ENCODE data around the gene SMC1A.
"Not testable (repeated sequence)": the region's sequence is repeated elsewhere in the genome, so short reads cannot be mapped to it uniquely, and the experiment has no call there.

The SMC1A gene

DNA sequence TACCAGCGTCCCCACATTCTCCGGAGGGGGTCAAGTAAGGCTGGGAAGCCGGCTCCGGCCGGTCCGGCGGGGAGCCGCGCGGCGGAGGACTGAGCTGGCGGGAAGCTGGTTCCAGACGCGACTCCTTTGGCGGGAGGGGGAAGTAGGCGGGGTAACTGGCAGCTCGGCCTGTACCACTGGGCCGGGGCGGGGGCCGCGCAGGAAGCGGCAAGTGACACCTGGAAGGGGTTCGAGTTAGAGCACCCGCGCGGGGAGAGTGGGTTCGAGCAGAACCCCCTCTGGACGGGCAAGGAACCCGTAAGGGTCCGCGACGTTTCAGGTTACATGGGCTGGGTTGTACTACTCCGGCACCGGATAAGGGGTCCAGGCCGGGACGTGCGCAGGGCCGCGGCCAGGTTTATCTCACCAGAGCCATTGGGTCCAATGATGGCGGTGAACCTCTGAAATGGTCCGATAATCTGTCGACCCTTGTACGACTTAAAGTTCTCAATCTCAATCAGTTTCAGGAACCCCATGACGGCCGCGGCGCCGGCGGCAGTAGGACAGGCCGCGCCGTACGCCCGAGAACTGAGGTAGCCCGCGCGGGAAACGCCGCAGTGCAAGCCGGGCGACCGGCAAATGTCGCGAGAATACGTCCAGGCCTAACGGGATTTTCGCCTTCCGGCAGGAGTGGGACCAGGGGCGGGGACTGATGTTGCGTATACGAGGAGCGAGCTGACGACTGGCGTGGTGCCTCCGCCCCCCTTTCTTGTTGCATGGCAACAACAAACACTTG lies at the start of gene SMC1A:
Gene SMC1A (minus strand): TSS at position 569 of the 775 bp plus-strand sequence. CDS start 54 bp downstream, at position 515.
- Histone ChIP-seq H3K27me3 (ENCODE audit: control insufficient read depth in 5 of 5, insufficient read depth in 4 of 5, low read length in 5 of 5) (no peaks in the 10 kb centered on the region), H3K4me1 (ENCODE audit: control insufficient read depth in 5 of 5, insufficient read depth in 5 of 5, low read length in 5 of 5) (peaks cover 9 to 23% (median 20%) of the 10 kb centered on the region in 5 donors), H3K9me3 (ENCODE audit: control insufficient read depth in 5 of 5, low read length in 5 of 5) (no peaks in the 10 kb centered on the region), H3K4me3 (ENCODE audit: low read depth in 1 of 5, low read length in 5 of 5) (peak within 1 kb of the TSS; percentile 84 to 92 (median 87)), H3K27ac (ENCODE audit: low read depth, low read length) (peak within 1 kb of the TSS; percentile 90), H3K9ac (ENCODE audit: low read length in 5 of 5) (peak within 1 kb of the TSS; percentile 52 to 95 (median 93)), H3K36me3 (ENCODE audit: control insufficient read depth in 5 of 5, insufficient read depth in 5 of 5, low read length in 5 of 5) (peaks cover 0 to 4% (median 0%) of the 10 kb centered on the region in 5 donors)

DNA sequence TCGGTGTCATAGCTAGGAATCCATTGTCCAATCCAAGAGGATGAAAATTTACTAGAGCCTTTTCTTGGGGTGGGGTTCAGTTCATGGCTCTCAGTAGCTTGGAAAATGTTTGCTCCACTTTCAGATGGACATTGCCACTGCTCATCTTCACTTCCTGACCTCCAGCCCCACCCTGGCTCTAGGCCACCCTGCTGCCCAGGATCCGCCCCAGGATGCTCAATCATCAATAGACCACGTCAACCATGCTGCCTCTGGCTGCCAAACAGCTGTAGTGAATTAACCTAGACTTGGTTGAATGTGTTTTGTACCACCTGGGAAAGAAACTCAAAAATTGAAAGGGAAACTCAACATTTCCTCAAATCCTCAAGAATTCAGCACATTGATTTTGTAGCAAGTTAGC lies 48.9 kb upstream of the SMC1A start:
- Histone ChIP-seq H3K9ac (ENCODE audit: low read length in 5 of 5) (no peak overlapping the region), H3K27ac (ENCODE audit: low read depth, low read length) (no peak overlapping the region)

DNA sequence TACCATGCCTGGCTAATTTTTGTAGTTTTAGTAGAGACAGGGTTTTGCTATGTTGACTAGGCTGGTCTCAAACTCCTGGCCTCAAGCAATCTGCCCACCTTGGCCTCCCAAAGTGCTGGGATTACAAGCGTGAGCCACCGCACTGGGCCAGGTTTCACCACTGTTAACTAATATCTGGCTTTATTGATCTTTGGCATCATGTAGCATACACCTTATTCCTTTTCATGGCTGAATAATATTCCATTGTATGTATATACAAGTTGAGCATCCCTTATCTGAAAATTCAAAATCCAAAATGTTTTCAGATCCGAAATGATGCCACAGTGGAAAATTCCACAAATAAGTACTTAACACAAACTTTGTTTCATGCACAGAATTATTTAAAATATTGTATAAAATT lies 46.2 kb upstream of the SMC1A start:
- H3K27ac ChIP-seq (ENCODE audit: low read depth, low read length); H3K9me3 ChIP-seq (ENCODE audit: control insufficient read depth in 5 of 5, low read length in 5 of 5); H3K4me1 ChIP-seq (ENCODE audit: control insufficient read depth in 5 of 5, insufficient read depth in 5 of 5, low read length in 5 of 5); H3K9ac ChIP-seq (ENCODE audit: low read length in 5 of 5); H3K36me3 ChIP-seq (ENCODE audit: control insufficient read depth in 5 of 5, insufficient read depth in 5 of 5, low read length in 5 of 5); H3K4me3 ChIP-seq (ENCODE audit: low read depth in 1 of 5, low read length in 5 of 5): not testable (repeated sequence)
- peaks cover 3 to 30% (median 15%) of the 10 kb centered on the region in 5 donors for H3K27me3 ChIP-seq (ENCODE audit: control insufficient read depth in 5 of 5, insufficient read depth in 4 of 5, low read length in 5 of 5)

More for the DNA sequence above, 48.9 kb upstream of the SMC1A start:
- Histone ChIP-seq H3K4me1 (ENCODE audit: control insufficient read depth in 5 of 5, insufficient read depth in 5 of 5, low read length in 5 of 5) (no peaks in the 10 kb centered on the region), H3K9me3 (ENCODE audit: control insufficient read depth in 5 of 5, low read length in 5 of 5) (no peaks in the 10 kb centered on the region), H3K36me3 (ENCODE audit: control insufficient read depth in 5 of 5, insufficient read depth in 5 of 5, low read length in 5 of 5) (no peaks in the 10 kb centered on the region), H3K27me3 (ENCODE audit: control insufficient read depth in 5 of 5, insufficient read depth in 4 of 5, low read length in 5 of 5) (peaks cover 3 to 28% (median 18%) of the 10 kb centered on the region in 5 donors), H3K4me3 (ENCODE audit: low read depth in 1 of 5, low read length in 5 of 5) (no peak overlapping the region)

DNA sequence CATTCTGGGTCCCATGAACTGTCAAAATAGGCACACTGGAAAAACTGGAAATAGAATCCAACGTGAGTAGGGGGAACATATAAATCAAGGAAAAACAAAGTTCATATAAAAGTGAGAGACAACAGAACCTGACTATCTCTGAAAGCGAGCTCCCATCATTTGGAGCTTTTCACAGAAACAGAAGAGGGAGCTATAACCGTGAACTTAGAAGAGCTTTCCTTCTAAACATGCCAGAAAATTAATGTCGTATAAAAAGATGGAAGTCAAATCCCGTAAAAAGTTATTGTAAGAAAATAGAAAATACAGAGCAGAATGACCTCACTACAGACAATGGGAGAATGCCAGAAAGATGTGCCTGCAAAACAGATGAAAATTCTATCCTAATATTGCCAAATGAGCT lies 35.6 kb upstream of the SMC1A start:
- peaks cover 0 to 9% (median 4%) of the 10 kb centered on the region in 5 donors for H3K27me3 ChIP-seq (ENCODE audit: control insufficient read depth in 5 of 5, insufficient read depth in 4 of 5, low read length in 5 of 5)
- no peaks in the 10 kb centered on the region for H3K9me3 ChIP-seq (ENCODE audit: control insufficient read depth in 5 of 5, low read length in 5 of 5)
- no peak overlapping the region for H3K4me3 ChIP-seq (ENCODE audit: low read depth in 1 of 5, low read length in 5 of 5)
- no peak overlapping the region for H3K9ac ChIP-seq (ENCODE audit: low read length in 5 of 5)
- H3K4me1 ChIP-seq (ENCODE audit: control insufficient read depth in 5 of 5, insufficient read depth in 5 of 5, low read length in 5 of 5), result no peaks in the 10 kb centered on the region
- H3K36me3 ChIP-seq (ENCODE audit: control insufficient read depth in 5 of 5, insufficient read depth in 5 of 5, low read length in 5 of 5), result no peaks in the 10 kb centered on the region
- no peak overlapping the region for H3K27ac ChIP-seq (ENCODE audit: low read depth, low read length)

DNA sequence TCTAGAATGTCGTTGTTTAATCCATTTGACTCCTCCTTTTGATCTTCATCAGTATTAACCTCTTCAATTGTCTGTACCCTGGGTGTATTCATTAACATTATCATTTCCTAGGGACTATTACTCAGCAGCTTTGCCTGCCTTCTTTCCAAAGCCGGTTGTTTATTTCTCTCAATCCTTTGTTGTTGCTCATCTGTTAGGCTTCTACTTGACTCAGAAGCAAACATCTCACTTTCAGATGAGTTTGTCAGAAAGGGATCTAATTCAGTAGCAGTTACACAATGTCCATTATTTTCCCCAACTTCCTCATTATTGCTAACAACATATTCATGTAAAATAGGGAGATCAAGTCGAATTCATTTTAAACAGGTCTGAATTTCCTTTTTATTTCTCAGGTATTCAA lies 33.8 kb upstream of the SMC1A start:
- Histone ChIP-seq H3K9ac (ENCODE audit: low read length in 5 of 5) (no peak overlapping the region), H3K4me1 (ENCODE audit: control insufficient read depth in 5 of 5, insufficient read depth in 5 of 5, low read length in 5 of 5) (no peaks in the 10 kb centered on the region), H3K9me3 (ENCODE audit: control insufficient read depth in 5 of 5, low read length in 5 of 5) (no peaks in the 10 kb centered on the region), H3K27ac (ENCODE audit: low read depth, low read length) (no peak overlapping the region), H3K36me3 (ENCODE audit: control insufficient read depth in 5 of 5, insufficient read depth in 5 of 5, low read length in 5 of 5) (no peaks in the 10 kb centered on the region), H3K4me3 (ENCODE audit: low read depth in 1 of 5, low read length in 5 of 5) (no peak overlapping the region), H3K27me3 (ENCODE audit: control insufficient read depth in 5 of 5, insufficient read depth in 4 of 5, low read length in 5 of 5) (peaks cover 0 to 9% (median 6%) of the 10 kb centered on the region in 5 donors)

DNA sequence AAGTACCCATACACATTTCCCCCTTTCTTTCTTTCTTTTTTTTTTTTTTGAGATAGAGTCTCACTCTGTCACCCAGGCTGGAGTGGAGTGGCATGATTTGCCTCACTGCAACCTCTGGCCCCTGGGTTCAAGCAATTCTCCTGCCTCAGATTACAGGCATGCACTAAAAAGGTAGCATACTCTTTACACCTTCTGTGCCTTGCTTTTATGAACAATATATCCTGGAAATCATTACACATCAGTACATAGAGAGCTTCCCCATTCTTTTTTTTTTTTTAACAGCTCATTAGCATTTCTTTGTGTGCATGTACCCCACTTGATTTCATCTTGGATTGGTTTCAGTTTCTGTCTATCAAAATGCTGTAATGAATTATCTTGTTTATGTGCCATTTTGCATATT lies 30.4 kb upstream of the SMC1A start:
- Histone ChIP-seq H3K27ac (ENCODE audit: low read depth, low read length) (no peak overlapping the region), H3K36me3 (ENCODE audit: control insufficient read depth in 5 of 5, insufficient read depth in 5 of 5, low read length in 5 of 5) (no peaks in the 10 kb centered on the region), H3K4me3 (ENCODE audit: low read depth in 1 of 5, low read length in 5 of 5) (no peak overlapping the region), H3K4me1 (ENCODE audit: control insufficient read depth in 5 of 5, insufficient read depth in 5 of 5, low read length in 5 of 5) (no peaks in the 10 kb centered on the region), H3K27me3 (ENCODE audit: control insufficient read depth in 5 of 5, insufficient read depth in 4 of 5, low read length in 5 of 5) (peaks cover 4 to 11% (median 9%) of the 10 kb centered on the region in 5 donors), H3K9me3 (ENCODE audit: control insufficient read depth in 5 of 5, low read length in 5 of 5) (no peaks in the 10 kb centered on the region), H3K9ac (ENCODE audit: low read length in 5 of 5) (no peak overlapping the region)

DNA sequence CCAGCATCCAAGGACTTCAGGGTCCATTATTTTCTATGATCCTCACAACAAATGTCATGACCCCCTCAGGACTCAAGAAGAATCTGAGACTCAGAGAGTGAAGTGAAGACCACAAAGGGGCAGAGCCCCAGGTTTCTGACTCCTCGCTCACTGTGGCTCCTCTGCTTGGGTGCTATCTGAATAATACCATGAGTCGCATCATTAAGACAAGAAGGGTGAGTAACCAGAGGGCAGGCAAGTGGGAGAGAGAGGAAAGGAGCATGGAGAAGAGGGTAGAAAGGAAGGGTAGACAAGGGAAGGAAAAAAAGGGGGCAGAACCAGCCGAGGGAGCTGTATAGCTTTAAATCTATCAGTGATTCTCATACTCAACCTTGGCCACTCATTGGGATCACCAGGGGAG lies 27.2 kb upstream of the SMC1A start:
- H3K9me3 ChIP-seq (ENCODE audit: control insufficient read depth in 5 of 5, low read length in 5 of 5), result no peaks in the 10 kb centered on the region
- no peak overlapping the region for H3K27ac ChIP-seq (ENCODE audit: low read depth, low read length)
- no peaks in the 10 kb centered on the region for H3K36me3 ChIP-seq (ENCODE audit: control insufficient read depth in 5 of 5, insufficient read depth in 5 of 5, low read length in 5 of 5)
- H3K27me3 ChIP-seq (ENCODE audit: control insufficient read depth in 5 of 5, insufficient read depth in 4 of 5, low read length in 5 of 5), result peaks cover 0 to 19% (median 8%) of the 10 kb centered on the region in 5 donors
- H3K4me3 ChIP-seq (ENCODE audit: low read depth in 1 of 5, low read length in 5 of 5), result no peak overlapping the region
- no peak overlapping the region for H3K9ac ChIP-seq (ENCODE audit: low read length in 5 of 5)
- H3K4me1 ChIP-seq (ENCODE audit: control insufficient read depth in 5 of 5, insufficient read depth in 5 of 5, low read length in 5 of 5), result no peaks in the 10 kb centered on the region

DNA sequence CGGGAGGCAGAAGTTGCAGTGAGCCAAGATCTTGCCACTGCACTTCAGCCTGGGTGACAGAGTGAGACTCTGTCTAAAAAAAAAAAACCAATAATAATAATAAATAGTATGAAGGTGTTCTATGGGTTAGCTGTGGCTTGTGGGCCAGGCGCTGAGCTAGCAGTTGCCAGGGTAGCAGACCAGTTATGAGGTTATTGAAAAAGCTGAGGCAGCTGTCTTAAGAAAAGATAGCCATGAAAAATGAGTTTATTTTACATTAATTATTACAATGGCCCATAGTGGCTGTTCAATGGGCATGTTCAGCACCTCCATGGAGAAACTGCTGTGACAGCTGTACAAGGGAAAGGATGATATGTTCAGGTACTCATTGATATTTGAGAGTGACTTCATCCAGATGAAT lies 25.0 kb upstream of the SMC1A start:
- no peaks in the 10 kb centered on the region for H3K36me3 ChIP-seq (ENCODE audit: control insufficient read depth in 5 of 5, insufficient read depth in 5 of 5, low read length in 5 of 5)
- no peak overlapping the region for H3K4me3 ChIP-seq (ENCODE audit: low read depth in 1 of 5, low read length in 5 of 5)
- H3K27ac ChIP-seq (ENCODE audit: low read depth, low read length), result no peak overlapping the region
- H3K4me1 ChIP-seq (ENCODE audit: control insufficient read depth in 5 of 5, insufficient read depth in 5 of 5, low read length in 5 of 5), result peaks cover 0 to under 1% (median 0%) of the 10 kb centered on the region in 5 donors
- H3K9me3 ChIP-seq (ENCODE audit: control insufficient read depth in 5 of 5, low read length in 5 of 5), result no peaks in the 10 kb centered on the region
- H3K27me3 ChIP-seq (ENCODE audit: control insufficient read depth in 5 of 5, insufficient read depth in 4 of 5, low read length in 5 of 5), result peaks cover under 1 to 14% (median 10%) of the 10 kb centered on the region in 5 donors
- no peak overlapping the region for H3K9ac ChIP-seq (ENCODE audit: low read length in 5 of 5)

DNA sequence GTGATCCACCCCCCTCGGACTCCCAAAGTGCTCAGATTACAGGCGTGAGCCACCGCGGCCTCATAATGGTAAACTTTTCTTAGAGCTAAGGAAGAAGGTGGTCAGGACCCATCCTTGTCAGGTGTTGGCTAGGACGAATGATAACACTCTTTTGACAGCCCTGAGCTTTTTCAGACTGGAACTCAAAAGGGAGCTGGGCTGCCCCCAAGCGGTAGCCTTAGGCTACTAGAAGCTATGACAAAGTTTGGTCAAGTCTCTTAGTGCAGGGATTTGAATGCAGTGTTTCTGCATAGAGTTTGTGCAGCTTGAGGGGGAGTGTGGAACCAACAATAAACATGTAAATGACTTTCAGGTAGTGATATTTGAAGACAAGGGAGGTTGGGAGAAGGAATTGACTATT lies 23.5 kb upstream of the SMC1A start:
- Histone ChIP-seq H3K36me3 (ENCODE audit: control insufficient read depth in 5 of 5, insufficient read depth in 5 of 5, low read length in 5 of 5) (no peaks in the 10 kb centered on the region), H3K9me3 (ENCODE audit: control insufficient read depth in 5 of 5, low read length in 5 of 5) (no peaks in the 10 kb centered on the region), H3K4me1 (ENCODE audit: control insufficient read depth in 5 of 5, insufficient read depth in 5 of 5, low read length in 5 of 5) (peaks cover 0 to 15% (median 13%) of the 10 kb centered on the region in 5 donors), H3K27me3 (ENCODE audit: control insufficient read depth in 5 of 5, insufficient read depth in 4 of 5, low read length in 5 of 5) (peaks cover 9 to 25% (median 17%) of the 10 kb centered on the region in 5 donors), H3K9ac (ENCODE audit: low read length in 5 of 5) (no peak overlapping the region), H3K27ac (ENCODE audit: low read depth, low read length) (no peak overlapping the region), H3K4me3 (ENCODE audit: low read depth in 1 of 5, low read length in 5 of 5) (no peak overlapping the region)

DNA sequence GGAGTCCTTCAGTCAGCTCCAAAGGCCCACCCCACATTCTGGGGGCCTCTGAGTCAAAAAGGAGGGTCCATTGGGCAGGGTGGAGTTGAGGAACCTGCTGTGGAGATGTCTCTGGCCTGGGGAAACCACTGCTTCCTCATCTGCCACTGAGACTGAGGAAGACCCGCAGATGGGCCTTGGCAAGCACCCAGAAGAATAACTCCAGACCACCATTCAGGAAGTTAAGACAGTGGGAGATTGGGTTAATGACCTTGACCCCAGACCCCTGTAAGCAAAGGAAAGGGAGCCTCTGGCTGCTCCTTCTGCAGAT lies 19.8 kb upstream of the SMC1A start:
- no peak overlapping the region for H3K9ac ChIP-seq (ENCODE audit: low read length in 5 of 5)
- H3K9me3 ChIP-seq (ENCODE audit: control insufficient read depth in 5 of 5, low read length in 5 of 5), result no peaks in the 10 kb centered on the region
- H3K27me3 ChIP-seq (ENCODE audit: control insufficient read depth in 5 of 5, insufficient read depth in 4 of 5, low read length in 5 of 5), result peaks cover 7 to 33% (median 23%) of the 10 kb centered on the region in 5 donors
- H3K27ac ChIP-seq (ENCODE audit: low read depth, low read length), result no peak overlapping the region
- H3K4me1 ChIP-seq (ENCODE audit: control insufficient read depth in 5 of 5, insufficient read depth in 5 of 5, low read length in 5 of 5), result peaks cover 0 to 22% (median 21%) of the 10 kb centered on the region in 5 donors
- no peaks in the 10 kb centered on the region for H3K36me3 ChIP-seq (ENCODE audit: control insufficient read depth in 5 of 5, insufficient read depth in 5 of 5, low read length in 5 of 5)
- peak overlapping the region in 1 of 5 donors; percentile 54 for H3K4me3 ChIP-seq (ENCODE audit: low read depth in 1 of 5, low read length in 5 of 5)
